B cell (primary cell): ENCODE data around the gene PARVG.

ENCODE experiments used
- CTCF ChIP-seq: fragments of 200-600 bp; IDR thresholded peaks from one replicate; pipeline ENCODE4 v1.8.0; 2022; ENCODE audit warnings: antibody characterized with exemption, mild to moderate bottlenecking
- EZH2 ChIP-seq: IDR thresholded peaks from 2 replicates; pipeline ENCODE4 v1.6.1; 2012; ENCODE audit warnings: borderline replicate concordance, low read depth, mild to moderate bottlenecking, moderate library complexity, low read length; ENCODE audit not compliant: insufficient read depth, poor library complexity, severe bottlenecking

- no peak for TF ChIP-seq CTCF
- no peak for TF ChIP-seq EZH2
These were observed 63.6 kb downstream of the PARVG start for GRCh38 chr22:44244265-44244822.
